ENCODE measurements around the gene SRPK3.
"Not testable (repeated sequence)": the region's sequence is repeated elsewhere in the genome, so short reads cannot be mapped to it uniquely, and the experiment has no call there.

SRPK3 gene

GRCh38 chrX:153746359-153746758 is 34.5 kb upstream of the SRPK3 start:
- no peak for DNase-seq

- DNase-seq = not testable (repeated sequence)
Measured at GRCh38 chrX:153746991-153747390, 33.9 kb upstream of the SRPK3 start.

- DNase-seq = not testable (repeated sequence)
Measured at GRCh38 chrX:153749017-153749416, 31.8 kb upstream of the SRPK3 start.

- no peak for DNase-seq
Measured at GRCh38 chrX:153750127-153750774, 30.6 kb upstream of the SRPK3 start.

- no peak for DNase-seq
Measured at GRCh38 chrX:153755136-153755535, 25.7 kb upstream of the SRPK3 start.

- no peak for DNase-seq
Measured at GRCh38 chrX:153761863-153762262, 19.0 kb upstream of the SRPK3 start.

- DNase-seq = no peak
Measured at GRCh38 chrX:153762626-153763173, 18.1 kb upstream of the SRPK3 start.

- DNase-seq = no peak
Measured at GRCh38 chrX:153763298-153763932, 17.4 kb upstream of the SRPK3 start.

GRCh38 chrX:153763989-153764755 is 16.7 kb upstream of the SRPK3 start, which contains the start of gene PLXNB3:
PLXNB3 (plus strand) TSS chrX:153764249; CDS start chrX:153765536, 1,287 bp downstream.
- DNase-seq = no peak

- no peak for DNase-seq
Measured at GRCh38 chrX:153764786-153765137, 16.1 kb upstream of the SRPK3 start.

GRCh38 chrX:153765138-153766079 is 15.4 kb upstream of the SRPK3 start:
- DNase-seq = no peak

GRCh38 chrX:153766098-153766817 is 14.6 kb upstream of the SRPK3 start:
- DNase-seq = no peak

GRCh38 chrX:153766871-153767673 is 13.8 kb upstream of the SRPK3 start:
- DNase-seq = no peak

- no peak for DNase-seq
Measured at GRCh38 chrX:153767674-153768055, 13.2 kb upstream of the SRPK3 start.

- no peak for DNase-seq
Measured at GRCh38 chrX:153768311-153769157, 12.3 kb upstream of the SRPK3 start.

GRCh38 chrX:153769158-153769864 is 11.5 kb upstream of the SRPK3 start:
- no peak for DNase-seq

GRCh38 chrX:153769865-153770600 is 10.8 kb upstream of the SRPK3 start:
- DNase-seq = no peak

- DNase-seq = no peak
Measured at GRCh38 chrX:153770601-153771414, 10.0 kb upstream of the SRPK3 start.
